WI38 (cell line): ENCODE measurements around the gene POMC.

Source experiments
- H3K4me3 ChIP-seq: 2 replicates; pipeline ENCODE4 v1.5.1; 2011; ENCODE audit warnings: low read depth, mild to moderate bottlenecking, control low read depth, low read length
- CTCF ChIP-seq: IDR thresholded peaks from 2 replicates; pipeline ENCODE4 v1.5.1; 2012; ENCODE audit warnings: low read depth, mild to moderate bottlenecking, control low read depth, low read length

POMC gene

GRCh38 chr2:25123682-25124081 lies 44.7 kb downstream of the POMC start:
- no peak overlapping the region for H3K4me3 ChIP-seq
- no peak for TF ChIP-seq CTCF

- no peak overlapping the region for H3K4me3 ChIP-seq
- TF ChIP-seq CTCF: no peak
Observed at GRCh38 chr2:25122367-25122766, 46.0 kb downstream of the POMC start.

DNA sequence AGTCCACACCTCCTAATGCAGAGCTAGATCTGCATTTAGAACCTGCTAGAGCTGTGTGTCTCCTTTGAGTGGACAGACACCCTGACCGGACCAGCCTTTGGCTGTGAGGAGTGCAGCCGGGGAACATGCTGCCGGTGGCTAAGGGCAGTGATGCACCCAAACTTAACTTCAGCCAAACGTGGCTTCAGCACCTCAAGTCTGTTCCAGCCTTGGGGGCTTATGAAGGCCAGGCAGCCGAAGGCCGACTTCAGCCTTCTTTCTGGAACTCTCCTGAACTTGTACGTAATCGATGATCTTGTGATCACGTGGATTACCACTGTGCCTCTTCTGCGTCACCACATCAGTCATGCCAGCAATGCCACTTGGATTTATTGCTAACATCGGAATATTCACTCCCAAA lies 49.1 kb downstream of the POMC start:
- TF ChIP-seq CTCF: no peak
- no peak overlapping the region for H3K4me3 ChIP-seq

- no peak overlapping the region for H3K4me3 ChIP-seq
- no peak for TF ChIP-seq CTCF
Observed at GRCh38 chr2:25116956-25117355, 51.4 kb downstream of the POMC start.

GRCh38 chr2:25115902-25116301 lies 52.5 kb downstream of the POMC start:
- TF ChIP-seq CTCF: no peak
- H3K4me3 ChIP-seq: no peak overlapping the region

DNA sequence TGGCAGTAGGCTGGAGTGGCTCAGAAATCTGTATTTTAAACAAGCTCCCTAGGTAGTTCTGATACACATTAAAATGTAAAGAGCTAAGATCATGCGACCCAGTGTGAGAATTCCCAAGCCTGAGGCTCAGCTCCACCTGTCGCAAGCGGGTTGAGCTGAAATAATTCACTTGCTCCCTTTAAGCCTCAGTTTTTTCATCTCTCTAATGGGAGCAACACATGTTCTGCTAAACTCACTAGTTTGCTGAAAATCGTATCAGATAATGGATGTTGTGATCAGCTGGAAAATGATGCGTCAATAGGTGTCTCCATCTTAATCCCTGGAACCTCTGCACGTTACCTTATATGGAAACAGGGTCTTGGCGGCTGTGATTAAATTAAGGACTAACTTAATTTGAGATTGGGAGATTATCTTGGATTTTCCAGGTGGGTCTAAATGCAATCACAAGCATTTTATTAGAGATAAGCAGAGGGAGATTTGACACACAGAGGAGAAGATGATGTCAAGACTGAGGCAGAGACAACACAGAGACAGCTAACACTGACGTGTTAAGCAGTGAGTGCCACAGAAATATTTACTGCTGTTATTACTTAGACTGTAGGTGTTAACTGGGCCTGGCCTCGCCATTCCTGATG lies 53.0 kb downstream of the POMC start:
- no peak overlapping the region for H3K4me3 ChIP-seq
- no peak for TF ChIP-seq CTCF

GRCh38 chr2:25112113-25112512 lies 56.3 kb downstream of the POMC start:
- H3K4me3 ChIP-seq: no peak overlapping the region
- no peak for TF ChIP-seq CTCF
